ENCODE results near the gene TSPAN14.

The TSPAN14 gene

GRCh38 chr10:80509108-80509402 is 54.9 kb downstream of the TSPAN14 start:
- DNase-seq, result no peak

DNA sequence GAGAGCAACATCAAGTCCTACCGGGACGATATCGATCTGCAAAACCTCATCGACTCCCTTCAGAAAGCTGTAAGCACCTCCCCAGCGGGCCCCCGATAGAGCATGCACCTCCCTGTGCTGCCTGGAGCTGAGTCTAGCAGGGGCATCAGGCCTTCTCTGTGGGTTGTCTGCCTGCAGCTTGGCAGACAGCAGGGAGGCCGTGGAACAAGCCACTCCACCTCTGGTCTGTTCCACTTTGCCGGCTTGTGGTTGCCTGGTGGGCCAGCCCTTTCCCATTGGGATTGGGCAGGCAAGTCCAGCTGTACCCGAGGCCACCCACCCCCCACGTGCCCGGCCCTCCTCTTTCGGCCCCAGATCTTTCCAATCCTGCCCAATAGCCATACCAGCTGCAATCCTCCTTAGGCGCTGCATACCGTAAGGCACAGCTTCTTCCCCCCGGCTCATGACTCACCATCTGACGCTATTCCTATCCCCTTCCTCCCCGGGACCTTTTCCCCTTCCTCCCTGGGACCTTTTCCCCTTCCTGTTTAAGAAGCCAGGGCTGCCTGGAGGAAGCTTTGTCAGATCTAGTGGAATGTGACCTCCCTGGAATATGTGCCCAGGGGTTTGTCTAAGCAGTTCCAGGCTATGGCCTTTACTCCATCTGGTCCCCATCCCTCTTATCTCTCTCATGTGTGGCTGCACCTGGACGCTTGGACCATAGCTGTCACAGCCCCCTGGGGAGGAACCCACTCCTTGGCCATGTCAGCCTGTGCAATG is 55.5 kb downstream of the TSPAN14 start:
- no peak for DNase-seq

- DNase-seq, result no peak
Observed at GRCh38 chr10:80512031-80512526, 58.0 kb downstream of the TSPAN14 start.

DNA sequence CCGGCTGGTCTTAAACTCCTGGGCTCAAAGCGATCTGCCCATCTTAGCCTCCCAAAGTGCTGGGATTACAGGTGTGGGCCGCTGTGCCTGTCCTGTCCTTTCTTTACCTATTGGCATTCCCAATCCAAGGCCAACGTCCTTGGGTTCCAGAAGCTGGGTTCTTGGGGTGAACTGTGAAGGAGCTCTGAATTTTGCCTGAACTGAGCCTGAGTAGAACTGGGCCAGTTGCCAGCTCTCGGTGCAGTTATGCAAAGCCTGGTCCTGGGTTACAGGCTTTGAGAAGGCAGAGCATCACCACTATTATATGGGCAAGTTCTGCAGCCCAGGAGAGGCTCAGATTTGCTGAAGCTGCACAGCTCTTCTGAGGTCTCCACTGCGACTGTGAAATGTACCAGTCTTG is 59.0 kb downstream of the TSPAN14 start:
- no peak for DNase-seq

GRCh38 chr10:80515511-80515910 is 61.4 kb downstream of the TSPAN14 start:
- no peak for DNase-seq

- no peak for DNase-seq
Observed at GRCh38 chr10:80515941-80516340, 61.8 kb downstream of the TSPAN14 start.

GRCh38 chr10:80516506-80517075 is 62.5 kb downstream of the TSPAN14 start:
- DNase-seq, result no peak

GRCh38 chr10:80517416-80518142 is 63.5 kb downstream of the TSPAN14 start:
- no peak for DNase-seq

DNA sequence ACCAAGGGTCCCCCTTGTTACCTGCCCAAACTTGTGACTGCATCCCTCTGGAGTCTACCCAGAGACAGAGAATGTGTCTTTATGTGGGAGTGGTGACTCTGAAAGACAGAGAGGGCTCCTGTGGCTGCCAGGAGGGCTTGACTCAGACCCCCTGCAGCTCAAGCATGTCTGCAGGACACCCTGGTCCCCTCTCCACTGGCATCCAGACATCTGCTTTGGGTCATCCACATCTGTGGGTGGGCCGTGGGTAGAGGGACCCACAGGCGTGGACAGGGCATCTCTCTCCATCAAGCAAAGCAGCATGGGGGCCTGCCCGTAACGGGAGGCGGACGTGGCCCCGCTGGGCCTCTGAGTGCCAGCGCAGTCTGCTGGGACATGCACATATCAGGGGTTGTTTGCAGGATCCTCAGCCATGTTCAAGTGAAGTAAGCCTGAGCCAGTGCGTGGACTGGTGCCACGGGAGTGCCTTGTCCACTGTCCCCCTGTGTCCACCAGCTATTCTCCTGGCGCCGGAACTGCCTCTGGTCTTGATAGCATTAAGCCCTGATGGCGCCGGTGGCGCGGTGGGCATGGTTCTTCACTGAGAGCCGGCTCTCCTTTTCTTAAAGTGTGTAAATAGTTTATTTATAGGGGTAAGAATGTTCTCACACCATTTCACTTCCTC is 64.2 kb downstream of the TSPAN14 start:
- DNase-seq, result no peak

DNA sequence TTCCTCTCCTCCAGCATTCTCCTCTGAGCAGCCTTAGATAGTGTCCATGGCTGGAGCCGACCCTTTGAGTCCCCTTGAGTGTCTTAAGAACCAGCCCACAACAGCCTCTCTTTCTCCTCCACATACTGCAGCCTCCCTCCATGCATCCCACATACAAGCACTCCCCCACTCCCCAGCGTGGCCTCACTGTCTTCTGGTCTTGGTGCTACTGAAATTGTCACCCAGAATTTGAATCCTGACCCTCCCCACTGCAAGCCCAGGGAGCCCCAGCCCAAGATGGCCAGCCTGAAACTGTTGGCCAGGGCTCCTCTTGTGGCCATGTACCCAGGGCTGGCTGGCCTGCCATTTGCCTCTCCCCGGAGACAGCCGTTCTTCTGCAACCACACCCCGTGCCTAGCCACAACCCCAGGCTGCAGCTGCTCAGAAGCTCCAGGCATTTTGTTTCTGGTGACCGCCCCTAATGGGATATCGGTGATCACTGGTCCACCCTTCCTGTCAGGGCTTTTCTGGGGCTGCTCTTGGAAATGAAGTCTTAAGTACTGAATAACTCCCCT is 64.8 kb downstream of the TSPAN14 start:
- no peak for DNase-seq

DNA sequence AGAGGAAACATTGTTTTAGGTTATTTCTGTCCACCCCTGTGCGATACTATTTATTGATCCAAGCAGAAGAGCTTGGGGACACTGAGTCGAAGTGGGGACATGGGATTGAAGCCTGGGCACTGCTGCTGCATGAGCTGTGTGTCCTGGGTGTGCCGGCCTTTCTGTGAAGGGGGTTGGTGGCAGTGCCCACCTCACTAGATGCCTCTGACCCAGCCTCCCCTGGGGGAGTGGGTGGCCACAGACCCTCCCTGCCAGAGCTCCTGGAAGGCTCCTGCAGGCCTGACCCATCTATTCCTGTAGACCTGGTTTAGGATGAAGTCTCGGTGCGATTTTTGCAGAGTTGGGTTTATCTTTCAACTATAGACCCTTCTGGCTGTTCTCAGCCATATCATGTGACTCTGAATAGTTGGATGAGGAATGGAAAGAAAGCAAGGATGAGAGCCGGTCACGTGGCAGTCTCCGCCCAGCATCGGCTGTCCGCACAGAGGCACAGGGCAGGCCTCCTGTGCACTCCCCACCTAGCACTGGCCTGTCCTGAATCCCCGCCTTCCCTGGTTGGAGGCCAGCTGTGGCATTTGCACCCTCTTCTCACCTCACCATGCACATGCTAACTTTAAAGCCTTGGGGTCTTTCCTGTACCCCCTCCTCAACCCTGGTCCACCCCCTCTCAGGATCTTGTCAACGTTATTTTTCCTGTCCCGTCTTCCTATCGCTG is 66.0 kb downstream of the TSPAN14 start:
- no peak for DNase-seq

DNA sequence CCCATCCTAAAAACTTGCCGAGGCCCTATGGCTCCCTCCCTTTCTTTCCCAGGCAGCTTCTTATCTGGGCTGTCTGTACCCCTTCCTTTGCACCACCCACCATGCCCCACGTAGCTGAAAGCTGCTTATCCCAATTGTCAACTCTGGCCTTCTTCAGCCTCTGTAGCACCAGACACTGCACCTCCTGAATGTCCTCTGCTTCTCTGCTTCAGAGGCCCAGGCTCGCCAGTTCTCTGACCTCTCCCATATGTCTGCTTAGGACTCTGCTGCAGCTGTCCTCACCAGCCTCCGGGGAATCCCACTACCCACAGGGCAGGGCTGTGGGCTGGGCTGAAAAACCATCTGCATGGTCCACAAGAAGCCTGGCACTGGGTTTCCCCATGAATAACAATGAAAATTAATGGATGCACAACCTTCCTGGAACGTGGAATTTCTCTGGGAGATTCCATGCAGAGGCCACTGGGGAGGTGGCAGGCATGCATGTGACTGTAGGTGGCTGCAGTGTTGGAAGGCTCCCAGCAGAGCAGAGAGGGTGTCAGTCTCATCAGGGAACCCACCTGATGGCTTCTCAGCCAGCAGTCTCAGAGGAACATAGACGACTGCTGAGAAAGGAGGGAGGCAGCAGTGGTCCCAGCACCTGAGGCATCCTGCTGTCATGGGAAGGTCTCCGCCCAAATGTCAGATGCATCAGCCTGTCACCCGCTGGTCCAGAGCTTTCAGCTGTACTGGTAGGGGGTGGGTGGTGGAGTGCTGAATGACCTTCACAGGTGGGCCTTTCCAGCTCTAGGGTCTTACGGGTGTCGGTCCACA is 66.8 kb downstream of the TSPAN14 start:
- DNase-seq, result no peak

GRCh38 chr10:80522756-80523363 is 68.8 kb downstream of the TSPAN14 start:
- DNase-seq, result no peak

- DNase-seq, result no peak
Observed at GRCh38 chr10:80523773-80524172, 69.7 kb downstream of the TSPAN14 start.

GRCh38 chr10:80524190-80524909 is 70.2 kb downstream of the TSPAN14 start:
- no peak for DNase-seq

DNA sequence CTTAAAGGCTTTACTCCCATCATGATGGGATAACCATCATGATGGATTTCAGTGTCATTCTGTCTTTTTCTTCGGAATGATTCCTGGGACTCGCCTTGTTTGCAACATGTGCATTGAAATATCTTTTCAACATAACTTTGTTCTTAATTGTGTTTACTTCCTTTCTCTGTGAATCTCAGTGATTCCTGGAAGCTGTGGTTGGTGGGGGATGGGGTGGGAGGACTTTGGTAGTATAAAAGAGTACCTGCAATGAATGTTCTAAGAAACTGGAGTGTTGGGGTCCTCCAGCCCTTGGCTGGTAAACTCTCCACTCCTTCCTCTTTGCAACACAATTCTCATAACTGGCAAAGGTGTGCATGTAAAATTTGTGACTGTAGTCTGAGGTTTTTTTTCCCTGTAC is 72.1 kb downstream of the TSPAN14 start:
- DNase-seq, result no peak

- DNase-seq, result no peak
Observed at GRCh38 chr10:80526742-80527141, 72.6 kb downstream of the TSPAN14 start.

DNA sequence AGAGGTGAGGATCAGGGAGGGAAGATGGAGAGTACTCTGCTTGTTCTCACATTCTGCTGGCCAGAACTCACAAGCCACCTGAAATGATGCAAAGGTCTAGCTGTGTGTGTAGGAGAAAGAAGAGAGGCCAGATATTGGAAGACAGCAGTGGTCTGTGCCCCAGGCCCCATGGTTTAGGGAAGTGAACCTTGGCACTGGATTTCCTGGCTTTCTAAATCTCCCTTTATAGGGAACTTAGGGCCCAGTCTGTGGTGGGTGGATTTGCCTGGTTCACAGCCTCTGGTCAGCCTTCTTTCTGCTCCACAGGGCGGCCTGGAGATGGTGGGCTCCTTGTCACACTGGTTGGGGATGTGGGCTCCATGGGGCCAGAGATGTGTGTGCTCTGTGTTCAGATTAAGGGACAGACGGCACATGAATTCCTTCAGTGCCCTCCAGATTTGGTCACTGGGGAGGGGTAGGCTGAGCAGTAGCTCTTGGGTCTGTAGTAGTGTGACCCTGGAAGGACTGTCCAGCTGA is 74.1 kb downstream of the TSPAN14 start:
- DNase-seq, result no peak

DNA sequence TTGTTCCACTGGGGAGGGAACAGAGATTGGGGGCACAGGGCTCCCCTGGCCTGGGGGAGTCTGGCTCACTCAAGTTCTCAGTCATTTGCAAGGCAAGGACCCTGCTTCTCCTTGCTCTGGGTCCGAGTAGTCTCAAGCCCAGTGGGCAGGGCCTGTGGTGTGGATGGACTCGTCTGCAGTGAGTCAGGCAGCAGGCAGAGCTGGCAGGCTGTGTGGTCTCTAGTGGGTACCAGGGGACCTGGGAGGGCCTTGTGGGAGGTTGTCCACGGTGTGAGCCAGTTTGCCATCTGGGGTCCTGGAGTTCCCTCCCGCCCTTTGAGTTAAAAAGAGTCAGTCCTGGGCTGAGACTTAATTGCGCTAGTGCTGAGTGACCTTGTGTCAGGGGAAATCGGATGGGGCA is 74.8 kb downstream of the TSPAN14 start:
- no peak for DNase-seq

DNA sequence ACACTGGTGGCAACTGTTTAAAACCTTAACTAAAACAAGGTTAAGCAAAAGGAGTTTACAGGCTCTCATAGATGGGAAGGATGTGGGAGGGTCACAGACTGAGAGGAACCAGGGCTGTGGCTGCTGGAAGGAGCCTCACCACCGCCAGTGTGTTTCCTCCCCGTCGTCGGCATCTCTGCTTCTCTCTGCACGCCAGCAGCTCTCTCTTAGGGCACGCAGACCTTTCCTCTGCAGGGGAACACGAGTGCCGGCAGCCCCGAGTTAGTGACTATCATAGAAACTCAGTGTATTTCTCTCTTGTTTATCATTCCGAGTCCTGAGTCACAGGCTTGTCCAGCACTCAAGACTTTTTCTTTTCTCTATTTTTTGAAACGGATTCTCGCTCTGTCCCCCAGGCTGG is 75.5 kb downstream of the TSPAN14 start:
- DNase-seq, result no peak
